GM12801 (cell line): Measurements from ENCODE around the gene MYO10.

Source experiments
- TF ChIP-seq, protein P1 (sequence below): IDR thresholded peaks from one replicate; pipeline ENCODE4 v1.5.1; 2011; ENCODE audit warnings: control low read depth; ENCODE audit not compliant: insufficient read length; ENCODE audit errors: extremely low read depth

The MYO10 gene

DNA sequence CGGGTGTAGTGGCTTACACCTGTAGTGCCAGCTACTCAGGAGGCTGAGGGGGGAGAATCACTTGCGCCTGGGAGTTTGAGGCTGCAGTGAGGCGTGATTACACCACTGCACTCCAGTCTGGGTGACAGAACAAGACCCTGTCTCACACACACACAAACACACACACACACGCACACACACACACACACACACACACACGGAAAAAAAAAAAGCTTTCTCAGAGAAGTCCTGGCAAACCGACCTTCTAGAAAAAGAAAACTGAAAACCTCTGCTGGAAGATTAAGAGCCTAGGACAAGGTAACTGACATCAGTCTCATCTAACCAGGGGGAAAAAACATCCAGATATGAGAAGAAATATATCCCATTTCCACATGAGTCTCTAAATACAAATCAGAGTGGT, 178.9 kb downstream of the MYO10 start:
- TF ChIP-seq, protein P1, sequence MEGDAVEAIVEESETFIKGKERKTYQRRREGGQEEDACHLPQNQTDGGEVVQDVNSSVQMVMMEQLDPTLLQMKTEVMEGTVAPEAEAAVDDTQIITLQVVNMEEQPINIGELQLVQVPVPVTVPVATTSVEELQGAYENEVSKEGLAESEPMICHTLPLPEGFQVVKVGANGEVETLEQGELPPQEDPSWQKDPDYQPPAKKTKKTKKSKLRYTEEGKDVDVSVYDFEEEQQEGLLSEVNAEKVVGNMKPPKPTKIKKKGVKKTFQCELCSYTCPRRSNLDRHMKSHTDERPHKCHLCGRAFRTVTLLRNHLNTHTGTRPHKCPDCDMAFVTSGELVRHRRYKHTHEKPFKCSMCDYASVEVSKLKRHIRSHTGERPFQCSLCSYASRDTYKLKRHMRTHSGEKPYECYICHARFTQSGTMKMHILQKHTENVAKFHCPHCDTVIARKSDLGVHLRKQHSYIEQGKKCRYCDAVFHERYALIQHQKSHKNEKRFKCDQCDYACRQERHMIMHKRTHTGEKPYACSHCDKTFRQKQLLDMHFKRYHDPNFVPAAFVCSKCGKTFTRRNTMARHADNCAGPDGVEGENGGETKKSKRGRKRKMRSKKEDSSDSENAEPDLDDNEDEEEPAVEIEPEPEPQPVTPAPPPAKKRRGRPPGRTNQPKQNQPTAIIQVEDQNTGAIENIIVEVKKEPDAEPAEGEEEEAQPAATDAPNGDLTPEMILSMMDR, result no peak

DNA sequence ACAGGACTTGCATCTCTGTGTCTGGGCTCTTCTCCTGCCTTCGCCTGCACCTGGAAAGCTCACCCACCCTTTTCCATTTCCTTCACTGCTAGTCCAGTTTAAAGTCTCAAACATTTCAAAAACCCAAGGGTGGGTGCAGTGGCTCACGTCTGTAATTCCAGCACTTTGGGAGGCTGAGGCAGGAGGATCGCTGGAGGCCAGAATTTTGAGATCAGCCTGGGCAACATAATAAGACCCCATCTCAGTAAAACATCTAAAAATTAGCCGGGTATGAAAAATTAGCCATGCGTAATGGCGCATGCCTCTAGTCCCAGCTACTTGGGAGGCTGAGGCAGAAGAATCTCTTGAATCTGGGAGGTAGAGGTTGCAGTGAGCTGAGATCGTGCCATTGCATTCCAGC, 179.4 kb downstream of the MYO10 start:
- TF ChIP-seq, protein P1, result no peak

DNA sequence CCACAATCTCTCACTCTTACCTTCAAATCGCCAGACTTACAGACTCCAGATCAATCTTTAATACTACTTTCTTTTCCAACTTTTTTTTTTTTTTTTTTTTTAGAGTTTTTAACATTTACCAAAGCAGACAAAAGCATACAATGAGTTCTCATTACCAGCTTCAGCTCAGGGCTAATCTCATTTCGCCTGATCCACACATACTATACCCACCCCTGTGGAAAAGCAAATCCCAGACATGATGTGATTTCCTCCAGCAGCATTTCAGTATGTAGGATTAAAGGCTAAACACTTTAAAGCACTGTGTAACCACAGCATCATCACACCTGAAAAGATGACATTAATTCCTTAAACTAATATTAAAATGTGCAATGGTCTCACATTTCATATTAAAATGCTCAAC, 180.4 kb downstream of the MYO10 start:
- TF ChIP-seq, protein P1, result no peak

DNA sequence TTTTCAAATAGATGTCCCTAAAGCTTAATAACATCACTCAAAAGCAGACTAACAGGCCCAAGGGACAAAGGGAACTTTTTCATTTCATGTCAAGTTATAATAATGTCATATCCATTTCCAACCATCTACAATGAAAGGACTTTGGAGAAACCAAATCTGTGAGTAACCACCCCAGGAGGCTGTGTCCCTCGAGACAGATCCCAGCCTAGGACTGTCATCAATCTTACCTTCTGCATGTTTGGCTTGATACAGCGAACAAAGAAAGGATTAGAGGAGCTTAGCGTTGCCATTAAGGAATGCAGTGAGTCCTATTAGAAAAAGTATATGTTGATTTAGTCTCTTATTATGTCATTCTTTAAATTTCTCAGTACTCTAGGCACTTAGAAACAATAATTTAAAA, 181.5 kb downstream of the MYO10 start:
- TF ChIP-seq, protein P1, result no peak

DNA sequence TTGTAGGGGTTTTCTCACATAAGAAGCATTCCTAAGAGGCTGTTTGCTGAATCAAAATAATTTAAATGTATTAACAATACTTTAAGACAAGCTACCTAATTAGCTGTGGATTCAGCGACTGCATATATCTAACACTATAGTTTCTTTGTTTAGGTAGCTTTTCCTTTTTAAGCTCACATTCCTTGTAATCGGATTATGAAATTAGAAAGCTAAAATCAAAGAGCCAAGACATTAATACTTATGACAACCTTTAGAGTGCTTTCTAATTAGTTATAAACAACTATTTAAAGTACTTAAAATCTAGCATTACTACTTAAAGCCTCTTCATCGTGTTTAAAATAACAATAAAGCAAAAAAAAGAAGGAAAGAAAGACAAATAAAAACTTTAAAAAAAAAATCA, 182.0 kb downstream of the MYO10 start:
- TF ChIP-seq, protein P1, result no peak

DNA sequence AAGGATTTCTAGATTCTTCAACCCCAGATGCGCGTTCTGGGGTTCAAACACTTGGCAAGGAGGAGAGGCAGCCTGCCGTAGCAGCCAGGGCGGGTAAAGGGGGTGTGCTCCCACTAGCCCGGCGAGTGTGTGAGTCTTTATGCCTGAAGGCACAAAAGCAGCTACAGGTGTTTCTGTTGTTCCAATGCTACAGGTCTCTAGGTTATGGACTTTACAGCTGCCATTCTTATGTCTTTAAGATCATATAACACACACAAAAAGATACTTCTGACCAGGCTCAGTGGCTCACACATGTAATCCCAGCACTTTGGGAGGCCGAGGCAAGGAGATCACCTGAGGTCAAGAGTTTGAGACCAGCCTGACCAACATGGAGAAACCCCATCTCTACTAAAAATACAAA, 185.6 kb downstream of the MYO10 start:
- TF ChIP-seq, protein P1, result no peak

DNA sequence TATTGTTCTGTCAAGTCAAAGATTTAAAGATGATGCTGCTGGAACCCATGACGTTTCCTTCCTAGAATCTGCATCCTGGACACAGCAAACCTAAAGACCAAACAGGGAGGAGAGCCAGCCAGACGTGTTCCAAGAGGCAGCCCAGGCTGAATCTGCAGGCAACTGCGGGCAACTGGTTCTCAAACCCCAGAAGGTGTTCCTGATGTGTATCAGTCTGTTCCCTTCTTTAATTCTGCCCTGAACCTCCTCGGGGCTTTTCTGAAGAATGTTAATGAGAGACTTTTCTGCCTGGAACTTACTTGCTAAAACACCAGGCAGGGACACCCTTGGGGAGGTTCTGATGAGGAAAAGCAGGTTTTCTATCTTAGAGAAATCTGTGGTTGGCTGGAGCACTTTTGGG, 186.5 kb downstream of the MYO10 start:
- TF ChIP-seq, protein P1, result no peak
